ENCODE results near the gene SPIN4. TPM values are rescaled to one million over a fixed set of nuclear protein-coding genes. Genes with fewer than 3 reads are reported as not detected.
A peak's percentile ranks its signal among the peaks of the same experiment; 100 is the strongest.

SPIN4 gene
- total and polyA plus RNA-seq, 2 of the 8 experiments (the other 6 are each of a cell fraction or from before 2014, with no cell fraction given), result 8.0 to 11.8 TPM

- CTCF ChIA-PET (ENCODE audit: partially characterized antibody), result no interaction called here
- 0 out of 2 replicates have a peak overlapping the region, but pooled peaks have one; percentile 67 for H3K27ac ChIP-seq (ENCODE audit: low read depth, low read length)
- no peak overlapping the region for H3K14ac ChIP-seq (ENCODE audit: insufficient read length)
- 0 out of 2 replicates have a peak overlapping the region, but pooled peaks have one; percentile 17 for H2BK12ac ChIP-seq (ENCODE audit: low read depth, low read length)
- H3K9me3 ChIP-seq (ENCODE audit: insufficient read depth in 2 of 2, low read depth in 1 of 2, low read length in 1 of 2), result no peaks in the 10 kb centered on the region
- POLR2A ChIA-PET (ENCODE audit: partially characterized antibody), result no interaction called here
- H3K23me2 ChIP-seq (ENCODE audit: low read depth, low read length), result peaks cover 8% of the 10 kb centered on the region
- peak overlapping the region; percentile 39 for H3K56ac ChIP-seq (replicated peaks; ENCODE audit: insufficient read length, low read depth, low read length)
- TF ChIP-seq CTBP2 (IDR thresholded peaks at IDR 0.05; ENCODE audit: borderline replicate concordance, insufficient read depth, insufficient read length, low read length) (no peak), RBBP5 (IDR thresholded peaks at IDR 0.05; ENCODE audit: borderline replicate concordance, low read depth, low read length) (peak; percentile 11; the same call in 1 of the 2 replicates)
- no peak overlapping the region for H3K18ac ChIP-seq (ENCODE audit: extremely low read depth, low read length)
- H3K4me1 ChIP-seq (replicated peaks in 1 of 4; ENCODE audit: control insufficient read depth in 3 of 4, insufficient read depth in 4 of 4, low read length in 3 of 4), result peaks cover 0 to 5% (median 0%) of the 10 kb centered on the region in 4 experiments; a peak in 2 of 7 replicates
- no peak for DNase-seq (ENCODE audit: low read depth in 1 of 2, low spot score in 2 of 2)
- H3K4me3 ChIP-seq (ENCODE audit: extremely low read depth in 1 of 4, insufficient read depth in 2 of 4, low read depth in 3 of 4, low read length in 4 of 4), result peak overlapping the region; percentile 68 to 82 (median 72)
- peak overlapping the region; percentile 82 to 99 for H3K4me2 ChIP-seq (ENCODE audit: insufficient read depth in 1 of 2, low read depth in 2 of 2, low read length in 2 of 2)
- peak overlapping the region; percentile 19; the same call in 1 of the 2 replicates for H4K8ac ChIP-seq (ENCODE audit: extremely low read depth, insufficient read depth, low read length)
- no peaks in the 10 kb centered on the region for H3K27me3 ChIP-seq (replicated peaks in 1 of 4; ENCODE audit: control insufficient read depth in 3 of 4, extremely low read depth in 1 of 4, insufficient read depth in 3 of 4, low read length in 3 of 4)
- H2AFZ ChIP-seq (ENCODE audit: low read length), result 0 out of 2 replicates have a peak overlapping the region, but pooled peaks have one; percentile 27
- no peak overlapping the region for H4K5ac ChIP-seq (ENCODE audit: insufficient read length, low read depth, low read length)
- H3K4ac ChIP-seq (replicated peaks; ENCODE audit: insufficient read length, low read depth, low read length), result no peak overlapping the region
- H2BK120ac ChIP-seq (replicated peaks; ENCODE audit: low read depth, low read length), result no peak overlapping the region
- WGBS, 2 experiments (ENCODE audit: extremely low coverage in 1 of 2, insufficient coverage in 1 of 2, insufficient read length in 1 of 2, insufficient replicate concordance in 2 of 2, low coverage in 1 of 2, low lambda C conversion rate in 2 of 2, missing lambda C conversion rate in 1 of 2), result 3% methylated on average over 20 of the region's 20 CpGs; no CpG with 5 or more reads in 1 of the 2 experiments
- FAIRE-seq, result no peak
- no peak overlapping the region for H2BK15ac ChIP-seq (ENCODE audit: low read length)
- H2AK5ac ChIP-seq (ENCODE audit: low read depth, low read length), result 0 out of 2 replicates have a peak overlapping the region, but pooled peaks have one; percentile 6
- peak overlapping the region; percentile 73 for H4K91ac ChIP-seq (replicated peaks; ENCODE audit: insufficient read length, low read length)
- H3K36me3 ChIP-seq (ENCODE audit: control insufficient read depth in 2 of 4, insufficient read depth in 4 of 4, low read length in 3 of 4), result no peaks in the 10 kb centered on the region; a peak in 1 of 8 replicates
- H2BK5ac ChIP-seq (ENCODE audit: low read depth, low read length), result peak overlapping the region; percentile 85; the same call in 1 of the 2 replicates
- no peaks in the 10 kb centered on the region for H4K20me1 ChIP-seq (replicated peaks in 1 of 2; ENCODE audit: control insufficient read depth in 1 of 2, insufficient read depth in 2 of 2, low read length in 2 of 2)
- 0 out of 2 replicates have a peak overlapping the region, but pooled peaks have one; percentile 10 for H2BK20ac ChIP-seq (ENCODE audit: low read length)
- no peaks in the 10 kb centered on the region for H3K79me1 ChIP-seq (ENCODE audit: low read depth, low read length)
- H3K9ac ChIP-seq (replicated peaks in 1 of 4; ENCODE audit: extremely low read depth in 1 of 4, low read depth in 3 of 4, low read length in 3 of 4), result peak overlapping the region in 3 of 4 experiments; percentile 26 to 80 (median 59); a peak in 6 of 7 replicates
- peaks cover 0 to 28% of the 10 kb centered on the region in 2 experiments; a peak in 2 of 4 replicates for H3K79me2 ChIP-seq (ENCODE audit: control insufficient read depth in 1 of 2, insufficient read depth in 2 of 2, low read length in 2 of 2)
- no peak overlapping the region for H3K23ac ChIP-seq (ENCODE audit: insufficient read length)
Observed at GRCh38 chrX:63350465-63350877, 661 bp downstream of the SPIN4 start.

All from H1 (cell line).